H9 (cell line): ENCODE measurements around the gene B9D1. TPM values are rescaled to one million over a fixed set of nuclear protein-coding genes. Genes with fewer than 3 reads are reported as not detected.

Experiments used
- DNase-seq: peaks from one replicate; pipeline ENCODE4 v3.0.0-alpha.2; 2017
- H2AFZ ChIP-seq: one replicate; pipeline ENCODE4 v1.6.1; 2013; ENCODE audit warnings: mild to moderate bottlenecking, low read length, control low read depth, moderate library complexity
- H2AK5ac ChIP-seq: 2 replicates; pipeline ENCODE4 v1.6.1; 2013; ENCODE audit warnings: low read length, control low read depth, mixed read lengths; ENCODE audit not compliant: insufficient read length
- H2BK120ac ChIP-seq: one replicate; pipeline ENCODE4 v1.6.1; 2013; ENCODE audit warnings: low read depth, mild to moderate bottlenecking, low read length, control low read depth, inconsistent platforms; ENCODE audit not compliant: poor library complexity, severe bottlenecking
- H2BK12ac ChIP-seq: 2 replicates; pipeline ENCODE4 v1.6.1; 2013; ENCODE audit warnings: low read length, control low read depth, mixed read lengths, low read depth; ENCODE audit not compliant: insufficient read length
- H2BK15ac ChIP-seq: 2 replicates; pipeline ENCODE4 v1.6.1; 2013; ENCODE audit warnings: low read depth, low read length, control low read depth
- H2BK20ac ChIP-seq: one replicate; pipeline ENCODE4 v1.6.1; 2013; ENCODE audit warnings: low read depth, mild to moderate bottlenecking, low read length, control low read depth, inconsistent platforms; ENCODE audit not compliant: poor library complexity, severe bottlenecking
- H2BK5ac ChIP-seq: 2 replicates; pipeline ENCODE4 v1.6.1; 2013; ENCODE audit warnings: low read length, control low read depth, mixed read lengths; ENCODE audit not compliant: insufficient read length
- H3K14ac ChIP-seq: 2 replicates; pipeline ENCODE4 v1.6.1; 2013; ENCODE audit warnings: low read length, control low read depth; ENCODE audit not compliant: insufficient read depth
- H3K18ac ChIP-seq: 2 replicates; pipeline ENCODE4 v1.6.1; 2013; ENCODE audit warnings: low read depth, mild to moderate bottlenecking, mixed read lengths, low read length, control low read depth; ENCODE audit not compliant: insufficient read length
- H3K23ac ChIP-seq: 2 replicates; pipeline ENCODE4 v1.6.1; 2013; ENCODE audit warnings: low read length, control low read depth, mixed read lengths, low read depth; ENCODE audit not compliant: insufficient read length
- H3K23me2 ChIP-seq: 2 replicates; pipeline ENCODE4 v1.6.1; 2013; ENCODE audit warnings: low read depth, mild to moderate bottlenecking, mixed read lengths, low read length, control low read depth; ENCODE audit not compliant: insufficient read length, poor library complexity, severe bottlenecking
- H3K27ac ChIP-seq: 2 replicates; pipeline ENCODE4 v1.5.1; 2013; ENCODE audit warnings: low read length, control low read depth, mixed read lengths, low read depth; ENCODE audit not compliant: insufficient read length
- H3K27me3 ChIP-seq: 2 replicates; pipeline ENCODE4 v1.6.1; 2013; ENCODE audit warnings: low read length, control low read depth, inconsistent platforms; ENCODE audit not compliant: insufficient read depth
- H3K4ac ChIP-seq: 2 replicates; pipeline ENCODE4 v1.6.1; 2013; ENCODE audit warnings: low read depth, mild to moderate bottlenecking, control low read depth, inconsistent platforms, low read length, moderate library complexity
- H3K4me1 ChIP-seq: 2 replicates; pipeline ENCODE4 v1.6.1; 2013; ENCODE audit warnings: low read length, control low read depth, inconsistent platforms; ENCODE audit not compliant: insufficient read depth
- H3K4me2 ChIP-seq: 2 replicates; pipeline ENCODE4 v1.6.1; 2013; ENCODE audit warnings: low read length, control low read depth, mixed read lengths; ENCODE audit not compliant: insufficient read length, insufficient read depth
- H3K56ac ChIP-seq: 2 replicates; pipeline ENCODE4 v1.6.1; 2013; ENCODE audit warnings: low read depth, mild to moderate bottlenecking, mixed read lengths, low read length, control low read depth; ENCODE audit not compliant: insufficient read length
- H3K79me1 ChIP-seq: 2 replicates; pipeline ENCODE4 v1.6.1; 2013; ENCODE audit warnings: low read depth, mild to moderate bottlenecking, moderate library complexity, low read length, control low read depth, inconsistent platforms; ENCODE audit not compliant: insufficient read depth, poor library complexity, severe bottlenecking
- H3K79me2 ChIP-seq: 2 replicates; pipeline ENCODE4 v1.6.1; 2013; ENCODE audit warnings: low read length, control low read depth, inconsistent platforms; ENCODE audit not compliant: insufficient read depth
- H3K9ac ChIP-seq: 2 replicates; pipeline ENCODE4 v1.6.1; 2013; ENCODE audit warnings: low read length, control low read depth, mixed read lengths; ENCODE audit not compliant: insufficient read length; ENCODE audit errors: extremely low read depth
- H3K9me3 ChIP-seq: one replicate; pipeline ENCODE4 v1.6.1; 2013; ENCODE audit warnings: low read depth, low read length, inconsistent platforms; ENCODE audit not compliant: control insufficient read depth
- H3T11ph ChIP-seq: one replicate; pipeline ENCODE4 v1.6.1; 2013; ENCODE audit warnings: mild to moderate bottlenecking, low read length, control low read depth, inconsistent platforms
- H4K20me1 ChIP-seq: one replicate; pipeline ENCODE4 v1.6.1; 2013; ENCODE audit not compliant: control insufficient read depth, insufficient read length, insufficient read depth
- H4K5ac ChIP-seq: 2 replicates; pipeline ENCODE4 v1.6.1; 2013; ENCODE audit warnings: low read depth, mild to moderate bottlenecking, mixed read lengths, low read length, control low read depth; ENCODE audit not compliant: insufficient read length
- H4K8ac ChIP-seq: replicated peaks from 2 replicates; pipeline ENCODE4 v1.6.1; 2013; ENCODE audit warnings: low read length, control low read depth, mixed read lengths, low read depth; ENCODE audit not compliant: insufficient read length
- H4K91ac ChIP-seq: 2 replicates; pipeline ENCODE4 v1.6.1; 2013; ENCODE audit warnings: low read depth, mild to moderate bottlenecking, moderate library complexity, mixed read lengths, low read length, control low read depth; ENCODE audit not compliant: insufficient read length
- H3K27ac Mint-ChIP-seq, 3 experiments: 2 replicates in 2 of 3; 3 replicates in 1 of 3; pipeline ENCODE4 v1.8.0; 2020 to 2021; ENCODE audit warnings: mixed read lengths in 3 of 3, mild to moderate bottlenecking in 1 of 3, moderate library complexity in 1 of 3
- H3K27me3 Mint-ChIP-seq: 2 replicates; pipeline ENCODE4 v1.8.0; 2021; ENCODE audit warnings: low read depth, mild to moderate bottlenecking, moderate library complexity, mixed read lengths
- H3K36me3 Mint-ChIP-seq, 3 experiments: 2 replicates in 2 of 3; 3 replicates in 1 of 3; pipeline ENCODE4 v1.8.0; 2020 to 2021; ENCODE audit warnings: low read depth in 3 of 3, mixed read lengths in 3 of 3; ENCODE audit not compliant: insufficient read depth in 1 of 3
- H3K4me1 Mint-ChIP-seq, 2 experiments: 2 replicates each; pipeline ENCODE4 v1.8.0; 2020; ENCODE audit warnings: mixed read lengths in 2 of 2
- H3K4me3 Mint-ChIP-seq, 2 experiments: 2 replicates in 1 of 2; 3 replicates in 1 of 2; pipeline ENCODE4 v1.8.0; 2020 to 2021; ENCODE audit warnings: mild to moderate bottlenecking in 2 of 2, mixed read lengths in 2 of 2, moderate library complexity in 1 of 2
- H3K9me3 Mint-ChIP-seq, 2 experiments: 2 replicates in 1 of 2; 3 replicates in 1 of 2; pipeline ENCODE4 v1.8.0; 2020; ENCODE audit warnings: mild to moderate bottlenecking in 2 of 2, mixed read lengths in 2 of 2, moderate library complexity in 1 of 2
- whole genome bisulfite sequencing: extraction: QIAGEN DNeasy Blood & Tissue Kit; methylation state at CpG from one replicate; pipeline ENCODE4 v1.1.7; 2013; ENCODE audit warnings: missing lambda C conversion rate, low lambda C conversion rate, mixed read lengths; ENCODE audit not compliant: insufficient read length; ENCODE audit errors: extremely low coverage; 5-methylcytosine and 5-hydroxymethylcytosine counted together
- total RNA-seq: library from RNA; stranded (reverse); gene quantifications from 2 replicates; pipeline ENCODE4 v1.2.1, GENCODE V29; 2021
- TF ChIP-seq, protein P1 (sequence below): fragments of 200-600 bp; sonication (generic); conservative IDR thresholded peaks from 3 replicates; pipeline ENCODE4 v1.8.0; 2021; ENCODE audit warnings: antibody characterized with exemption, mild to moderate bottlenecking

The B9D1 gene
- total RNA-seq, 1 experiment from 2014 or later: 30.4 TPM

DNA sequence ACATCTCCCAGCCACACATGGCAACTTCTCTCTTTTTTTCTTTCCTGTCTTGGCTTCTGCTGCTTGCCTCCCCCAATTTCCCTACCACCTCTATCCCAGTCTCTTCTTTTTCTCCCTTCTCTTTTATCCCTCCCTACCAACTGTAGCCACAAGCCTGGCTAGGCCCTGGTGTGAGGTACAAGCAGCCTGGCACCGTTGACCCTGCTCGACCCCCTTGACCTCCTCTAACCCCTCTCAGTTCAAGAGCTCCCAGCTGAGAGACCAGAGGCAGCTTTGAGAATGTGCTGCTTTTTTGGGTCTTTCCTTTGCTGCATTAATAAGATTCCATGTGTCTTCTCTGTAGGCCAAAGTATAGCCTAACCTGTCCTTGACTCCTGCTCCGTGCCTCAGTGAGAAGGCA, 32.3 kb downstream of the B9D1 start:
- Histone ChIP-seq H2AK5ac (no peak overlapping the region), H4K91ac (no peak overlapping the region), H3K4me2 (no peak overlapping the region), H3K23me2 (no peaks in the 10 kb centered on the region), H3K4me1 (no peaks in the 10 kb centered on the region), H4K8ac (no peak overlapping the region), H2BK12ac (no peak overlapping the region), H4K5ac (no peak overlapping the region), H3K14ac (no peak overlapping the region; the same call in 1 of the 2 replicates), H3K56ac (no peak overlapping the region), H2AFZ (no peak overlapping the region), H3K79me1 (no peaks in the 10 kb centered on the region), H3K23ac (no peak overlapping the region), H3K79me2 (no peaks in the 10 kb centered on the region), H3K27ac (no peak overlapping the region), H2BK5ac (no peak overlapping the region), H4K20me1 (no peaks in the 10 kb centered on the region), H3K18ac (no peak overlapping the region), H3T11ph (no peak overlapping the region), H2BK120ac (no peak overlapping the region), H3K9ac (no peak overlapping the region), H2BK20ac (no peak overlapping the region), H3K27me3 (no peaks in the 10 kb centered on the region), H2BK15ac (no peak overlapping the region), H3K4ac (no peak overlapping the region), H3K9me3 (no peaks in the 10 kb centered on the region)
- Mint-ChIP-seq H3K4me3 (no peak overlapping the region), H3K36me3 (peaks cover 14 to 44% (median 42%) of the 10 kb centered on the region in 3 experiments; a peak in 6 of 7 replicates), H3K9me3 (peaks cover 8% of the 10 kb centered on the region in 2 experiments), H3K27ac (peak overlapping the region in 2 of 3 experiments; percentile 31 to 40; a peak in 4 of 7 replicates), H3K27me3 (no peaks in the 10 kb centered on the region), H3K4me1 (peaks cover 4 to 26% of the 10 kb centered on the region in 2 experiments)
- no CpG with 5 or more reads among the region's 3 CpGs for WGBS
- TF ChIP-seq, protein P1, sequence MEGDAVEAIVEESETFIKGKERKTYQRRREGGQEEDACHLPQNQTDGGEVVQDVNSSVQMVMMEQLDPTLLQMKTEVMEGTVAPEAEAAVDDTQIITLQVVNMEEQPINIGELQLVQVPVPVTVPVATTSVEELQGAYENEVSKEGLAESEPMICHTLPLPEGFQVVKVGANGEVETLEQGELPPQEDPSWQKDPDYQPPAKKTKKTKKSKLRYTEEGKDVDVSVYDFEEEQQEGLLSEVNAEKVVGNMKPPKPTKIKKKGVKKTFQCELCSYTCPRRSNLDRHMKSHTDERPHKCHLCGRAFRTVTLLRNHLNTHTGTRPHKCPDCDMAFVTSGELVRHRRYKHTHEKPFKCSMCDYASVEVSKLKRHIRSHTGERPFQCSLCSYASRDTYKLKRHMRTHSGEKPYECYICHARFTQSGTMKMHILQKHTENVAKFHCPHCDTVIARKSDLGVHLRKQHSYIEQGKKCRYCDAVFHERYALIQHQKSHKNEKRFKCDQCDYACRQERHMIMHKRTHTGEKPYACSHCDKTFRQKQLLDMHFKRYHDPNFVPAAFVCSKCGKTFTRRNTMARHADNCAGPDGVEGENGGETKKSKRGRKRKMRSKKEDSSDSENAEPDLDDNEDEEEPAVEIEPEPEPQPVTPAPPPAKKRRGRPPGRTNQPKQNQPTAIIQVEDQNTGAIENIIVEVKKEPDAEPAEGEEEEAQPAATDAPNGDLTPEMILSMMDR: no peak
- no peak for DNase-seq
